Hepatic stellate cell (primary cell): ENCODE data around the gene HEMK1.
A peak's percentile ranks its signal among the peaks of the same experiment; 100 is the strongest.

Experiments used
- DNase-seq: peaks from one replicate; pipeline ENCODE4 v3.0.0; 2011; ENCODE audit warnings: low spot score

The HEMK1 gene

GRCh38 chr3:50602595-50603191 is 33.4 kb downstream of the HEMK1 start:
- no peak for DNase-seq

GRCh38 chr3:50603261-50604109 is 34.2 kb downstream of the HEMK1 start:
- no peak for DNase-seq

- no peak for DNase-seq
These were observed 34.8 kb downstream of the HEMK1 start for GRCh38 chr3:50604110-50604621.

- no peak for DNase-seq
These were observed 35.6 kb downstream of the HEMK1 start for GRCh38 chr3:50604628-50605588.

- no peak for DNase-seq
These were observed 36.6 kb downstream of the HEMK1 start for GRCh38 chr3:50605901-50606326.

- no peak for DNase-seq
These were observed 37.3 kb downstream of the HEMK1 start for GRCh38 chr3:50606596-50606995.

- no peak for DNase-seq
These were observed 38.2 kb downstream of the HEMK1 start for GRCh38 chr3:50607271-50608091.

GRCh38 chr3:50608278-50608677 is 39.0 kb downstream of the HEMK1 start:
- no peak for DNase-seq

- DNase-seq: no peak
These were observed 39.9 kb downstream of the HEMK1 start for GRCh38 chr3:50609071-50609762.

- DNase-seq: no peak
These were observed 40.4 kb downstream of the HEMK1 start for GRCh38 chr3:50609763-50610085.

GRCh38 chr3:50610181-50610971 is 41.1 kb downstream of the HEMK1 start:
- DNase-seq: no peak

- no peak for DNase-seq
These were observed 41.7 kb downstream of the HEMK1 start for GRCh38 chr3:50610992-50611463.

GRCh38 chr3:50611464-50612233 is 42.3 kb downstream of the HEMK1 start, which contains the start of gene CISH:
CISH (minus strand) TSS chr3:50611774; CDS start chr3:50611650, 124 bp downstream.
- peak; percentile 97 for DNase-seq

- no peak for DNase-seq
These were observed 43.0 kb downstream of the HEMK1 start for GRCh38 chr3:50612234-50612882.

- DNase-seq: no peak
These were observed 43.9 kb downstream of the HEMK1 start for GRCh38 chr3:50612970-50613846.

GRCh38 chr3:50615190-50615589 is 45.9 kb downstream of the HEMK1 start:
- no peak for DNase-seq

GRCh38 chr3:50616003-50616769 is 46.9 kb downstream of the HEMK1 start:
- peak; percentile 94 for DNase-seq
